ENCODE measurements around the gene ARFGAP1. TPM values are rescaled to one million over a fixed set of nuclear protein-coding genes. Genes with fewer than 3 reads are reported as not detected.
"Not testable (repeated sequence)": the region's sequence is repeated elsewhere in the genome, so short reads cannot be mapped to it uniquely, and the experiment has no call there.

ARFGAP1 gene
- polyA plus RNA-seq, 4 donors: 58.3 to 91.1 (median 76.8) TPM

DNA sequence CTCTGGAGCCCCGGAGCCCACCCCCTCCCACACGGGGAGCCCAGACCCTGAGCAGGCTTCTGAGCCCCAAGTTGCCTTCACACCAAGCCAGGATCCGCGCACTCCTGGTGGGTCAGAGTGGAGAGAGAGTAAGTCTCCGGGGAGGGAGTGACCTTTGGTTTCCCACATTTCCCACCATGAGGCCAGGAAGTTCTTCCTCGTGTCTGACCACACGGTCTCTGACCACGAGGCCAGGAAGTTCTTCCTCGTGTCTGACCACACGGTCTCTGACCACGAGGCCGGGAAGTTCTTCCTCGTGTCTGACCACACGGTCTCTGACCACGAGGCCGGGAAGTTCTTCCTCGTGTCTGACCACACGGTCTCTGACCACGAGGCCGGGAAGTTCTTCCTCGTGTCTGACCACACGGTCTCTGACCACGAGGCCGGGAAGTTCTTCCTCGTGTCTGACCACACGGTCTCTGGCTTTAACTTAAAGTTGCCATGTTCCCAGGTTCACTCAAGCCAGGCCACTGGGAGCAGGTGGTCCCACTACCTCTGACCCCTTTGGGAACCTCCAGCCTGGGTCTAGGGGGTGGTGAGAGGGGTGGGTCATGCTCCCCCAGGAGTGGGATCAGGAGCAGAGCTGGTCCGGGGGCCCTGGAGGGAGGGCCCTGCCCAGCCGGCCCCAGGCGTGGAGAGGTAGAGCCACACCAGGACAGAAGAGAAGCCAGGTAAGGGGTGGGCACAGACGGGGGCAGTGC lies 33.5 kb downstream of the ARFGAP1 start:
- not testable (repeated sequence) for DNase-seq (ENCODE audit: low read depth in 4 of 4, low spot score in 3 of 4)

DNA sequence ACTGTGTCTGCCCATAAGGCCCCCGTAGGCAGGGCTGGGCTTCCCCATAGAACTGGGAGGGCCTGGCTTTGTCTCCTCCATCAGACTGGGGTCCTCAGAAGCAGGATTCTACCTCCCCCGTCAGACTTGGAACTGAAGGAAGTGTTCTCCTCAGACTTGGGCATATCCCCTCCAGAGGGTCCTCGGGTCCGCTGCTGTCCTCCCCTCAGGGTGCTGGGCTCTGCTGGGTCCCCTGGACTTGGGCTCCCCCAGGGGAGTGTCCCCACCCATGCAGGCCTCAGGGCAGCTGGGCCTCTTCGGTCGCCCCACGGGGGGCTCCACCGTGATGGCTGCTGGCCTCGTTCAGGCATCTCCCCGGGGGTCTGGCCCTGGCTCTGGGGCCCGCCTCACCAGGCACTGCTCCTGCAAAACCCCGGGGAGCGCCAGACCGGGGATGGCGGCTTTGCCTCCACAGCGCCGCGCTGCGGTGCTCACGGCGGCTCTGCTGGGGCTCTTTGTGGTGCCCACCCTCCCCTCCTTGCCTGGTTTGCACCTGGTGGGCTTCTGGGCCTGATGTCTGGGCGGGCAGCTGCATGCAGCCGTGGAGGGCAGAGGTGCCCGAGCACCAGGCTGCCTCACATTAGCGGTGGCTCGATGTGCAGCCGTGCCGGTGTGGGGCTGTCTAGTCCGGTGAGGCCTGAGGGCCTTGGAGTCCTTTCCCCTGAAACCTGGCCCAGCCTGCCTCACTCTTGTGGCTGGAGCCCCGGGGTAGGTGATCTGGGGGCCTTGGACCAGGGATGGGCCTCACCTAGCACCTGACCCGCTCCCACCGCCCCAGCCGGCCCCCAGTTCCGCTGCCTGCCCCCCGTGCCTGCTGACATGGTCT lies 34.3 kb downstream of the ARFGAP1 start:
- no peak for DNase-seq (ENCODE audit: low read depth in 4 of 4, low spot score in 3 of 4)

DNA sequence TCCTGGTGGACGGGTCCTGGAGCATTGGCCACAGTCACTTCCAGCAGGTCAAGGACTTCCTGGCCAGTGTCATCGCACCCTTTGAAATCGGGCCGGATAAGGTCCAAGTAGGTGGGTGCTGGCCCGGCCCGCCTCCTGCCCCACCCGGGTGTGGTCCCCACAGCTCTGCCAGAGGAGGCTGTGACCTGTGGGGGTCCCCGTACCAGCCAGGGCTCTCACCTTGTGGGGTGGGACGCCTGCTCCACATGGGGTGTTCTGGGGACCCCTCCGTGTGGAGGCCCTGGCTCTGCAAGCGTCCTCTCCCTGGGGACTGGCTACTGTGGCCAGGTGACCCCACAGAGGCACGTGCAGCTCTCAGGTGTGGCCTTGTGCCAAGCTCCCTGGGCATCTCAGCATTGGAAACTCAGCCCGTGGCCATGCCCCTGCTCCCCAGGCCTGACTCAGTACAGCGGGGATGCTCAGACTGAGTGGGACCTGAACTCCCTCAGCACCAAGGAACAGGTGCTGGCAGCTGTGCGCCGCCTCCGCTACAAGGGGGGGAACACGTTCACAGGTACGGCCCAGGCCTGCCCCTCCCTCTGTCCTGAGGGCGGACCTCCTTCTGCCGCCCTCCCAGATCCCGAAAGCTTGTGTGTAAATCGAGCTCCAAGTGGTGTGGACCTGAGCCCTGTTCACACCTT lies 35.1 kb downstream of the ARFGAP1 start:
- DNase-seq (ENCODE audit: low read depth in 4 of 4, low spot score in 3 of 4): no peak

DNA sequence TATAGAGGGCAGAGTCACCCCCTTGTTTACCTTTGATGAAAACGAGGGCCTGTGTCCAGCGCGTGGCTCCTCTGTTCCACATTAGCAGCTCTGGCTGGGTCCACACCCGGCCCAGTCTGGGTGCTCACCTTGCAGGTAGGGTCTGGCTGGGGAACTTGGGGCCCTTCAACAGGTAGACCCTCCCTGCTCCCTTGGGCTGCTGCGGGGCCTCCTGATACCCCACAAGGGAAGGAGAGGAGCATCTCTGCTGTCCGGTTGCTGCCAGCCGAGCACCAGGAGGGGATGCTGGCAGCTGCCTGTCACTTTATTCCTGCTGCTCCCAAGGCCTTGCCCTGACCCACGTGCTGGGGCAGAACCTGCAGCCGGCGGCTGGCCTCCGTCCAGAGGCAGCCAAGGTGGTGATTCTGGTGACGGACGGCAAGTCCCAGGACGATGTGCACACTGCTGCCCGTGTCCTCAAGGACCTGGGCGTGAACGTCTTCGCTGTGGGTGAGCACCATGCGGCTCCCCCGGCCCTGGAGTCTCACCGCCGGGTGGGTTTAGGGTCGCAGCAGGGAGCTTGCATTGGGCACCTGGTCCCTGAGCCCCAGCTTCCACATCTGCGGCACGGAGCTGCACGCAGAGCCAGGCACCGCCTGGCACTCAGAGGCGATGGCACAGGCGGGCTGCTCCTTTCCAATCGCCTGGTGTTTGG lies 35.8 kb downstream of the ARFGAP1 start:
- no peak for DNase-seq (ENCODE audit: low read depth in 4 of 4, low spot score in 3 of 4)

DNA sequence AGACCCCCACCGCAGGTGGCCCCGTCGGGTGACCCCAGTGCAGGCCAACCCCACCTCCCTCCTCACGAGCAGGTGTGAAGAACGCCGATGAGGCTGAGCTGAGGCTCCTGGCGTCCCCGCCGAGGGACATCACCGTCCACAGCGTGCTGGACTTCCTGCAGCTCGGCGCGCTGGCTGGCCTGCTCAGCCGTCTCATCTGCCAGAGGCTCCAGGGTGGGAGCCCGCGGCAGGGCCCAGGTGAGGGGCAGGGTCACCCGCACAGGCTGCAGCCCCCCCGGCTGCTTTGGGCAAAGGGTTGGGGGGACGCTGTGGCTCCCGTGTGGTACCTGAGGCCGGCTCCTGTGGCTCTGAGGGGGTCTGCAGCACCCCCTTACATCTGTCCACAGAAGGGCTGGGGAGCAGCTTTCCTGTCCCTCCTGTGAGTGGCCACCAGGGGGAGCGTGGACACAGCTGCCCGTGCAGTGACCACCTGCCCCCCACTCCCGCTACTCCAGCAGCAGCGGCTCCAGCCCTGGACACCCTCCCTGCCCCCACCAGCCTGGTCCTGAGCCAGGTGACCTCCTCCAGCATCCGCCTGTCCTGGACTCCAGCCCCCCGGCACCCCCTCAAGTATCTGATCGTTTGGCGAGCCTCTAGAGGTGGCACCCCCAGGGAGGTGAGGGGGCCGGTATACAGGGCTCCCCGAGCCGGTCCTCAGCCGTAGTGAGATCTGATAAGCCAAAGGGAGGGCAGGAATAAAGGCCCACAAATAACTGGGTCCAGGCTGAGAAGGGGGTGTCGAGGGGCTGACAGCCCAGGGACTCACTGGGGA lies 36.9 kb downstream of the ARFGAP1 start:
- DNase-seq (ENCODE audit: low read depth in 4 of 4, low spot score in 3 of 4): no peak

DNA sequence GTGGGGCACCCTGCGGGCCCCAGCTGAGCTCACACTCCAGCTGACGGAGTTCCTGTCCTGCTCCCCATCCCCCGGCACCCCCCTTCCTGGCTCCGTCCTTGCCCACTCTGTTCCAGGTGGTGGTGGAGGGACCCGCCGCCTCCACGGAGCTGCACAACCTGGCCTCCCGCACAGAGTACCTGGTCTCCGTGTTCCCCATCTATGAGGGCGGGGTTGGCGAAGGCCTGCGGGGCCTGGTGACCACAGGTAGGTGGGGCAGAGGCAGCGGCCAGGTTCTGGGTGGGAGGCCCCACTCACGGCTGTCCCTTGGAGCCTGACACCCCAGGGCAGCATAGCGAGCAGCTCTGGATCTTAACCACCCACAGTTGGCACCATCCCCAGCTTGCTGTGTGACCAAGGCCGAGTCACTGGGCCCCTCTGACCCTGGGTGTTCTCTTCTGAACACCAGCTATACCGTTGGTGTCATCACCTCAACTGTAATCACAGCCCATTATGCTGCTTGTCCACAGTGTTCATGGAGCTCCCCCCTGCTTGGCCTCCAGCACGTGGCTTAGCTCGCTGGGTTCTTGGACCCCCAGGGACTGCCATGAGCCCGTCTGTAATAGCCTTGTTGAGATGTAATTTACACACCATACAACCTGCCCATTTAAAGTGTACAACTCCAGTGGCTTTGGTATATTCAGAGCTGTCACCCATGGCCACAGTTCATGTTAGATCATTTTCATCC lies 37.8 kb downstream of the ARFGAP1 start:
- no peak for DNase-seq (ENCODE audit: low read depth in 4 of 4, low spot score in 3 of 4)

DNA sequence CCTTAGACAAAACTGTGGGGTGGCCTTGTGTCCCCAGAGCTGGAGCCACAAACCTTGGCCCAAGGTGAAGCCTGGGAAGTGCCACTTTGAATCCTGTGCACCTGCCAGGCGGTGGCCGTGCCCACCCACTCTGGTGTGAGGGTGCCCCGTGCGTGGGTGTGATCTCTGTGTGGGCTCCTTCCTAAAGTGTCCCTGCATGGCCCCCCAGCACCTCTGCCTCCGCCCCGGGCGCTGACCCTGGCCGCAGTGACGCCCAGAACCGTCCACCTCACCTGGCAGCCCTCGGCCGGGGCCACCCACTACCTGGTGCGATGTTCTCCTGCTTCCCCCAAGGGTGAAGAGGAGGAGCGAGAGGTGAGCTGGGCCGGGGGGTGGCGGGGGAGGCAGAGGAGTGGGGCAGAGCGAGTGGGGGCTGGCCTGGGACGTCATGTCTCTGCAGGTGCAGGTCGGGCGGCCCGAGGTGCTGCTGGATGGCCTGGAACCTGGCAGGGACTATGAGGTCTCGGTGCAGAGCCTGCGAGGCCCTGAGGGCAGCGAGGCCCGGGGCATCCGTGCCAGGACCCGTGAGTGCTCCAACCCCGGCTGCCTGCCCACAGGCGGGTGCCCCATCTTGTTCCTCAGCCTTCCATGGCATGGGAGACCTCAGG lies 38.7 kb downstream of the ARFGAP1 start:
- no peak for DNase-seq (ENCODE audit: low read depth in 4 of 4, low spot score in 3 of 4)

DNA sequence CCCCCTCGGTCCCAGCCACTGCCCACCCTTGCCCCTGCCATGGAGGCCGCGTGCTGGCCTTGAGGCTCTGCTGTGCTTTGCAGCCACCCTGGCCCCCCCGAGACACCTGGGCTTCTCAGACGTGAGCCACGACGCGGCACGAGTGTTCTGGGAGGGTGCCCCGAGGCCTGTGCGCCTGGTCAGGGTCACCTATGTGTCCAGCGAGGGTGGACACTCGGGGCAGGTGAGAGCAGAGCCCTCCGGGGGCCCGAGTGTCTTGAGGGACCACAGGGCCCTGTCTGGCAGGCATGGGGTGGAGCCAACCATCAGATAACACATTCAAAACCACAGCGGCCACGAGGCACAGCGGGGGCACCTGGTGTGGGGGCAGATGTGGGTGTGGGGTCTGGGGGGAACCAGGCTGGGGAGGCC lies 39.2 kb downstream of the ARFGAP1 start:
- DNase-seq (ENCODE audit: low read depth in 4 of 4, low spot score in 3 of 4): no peak

DNA sequence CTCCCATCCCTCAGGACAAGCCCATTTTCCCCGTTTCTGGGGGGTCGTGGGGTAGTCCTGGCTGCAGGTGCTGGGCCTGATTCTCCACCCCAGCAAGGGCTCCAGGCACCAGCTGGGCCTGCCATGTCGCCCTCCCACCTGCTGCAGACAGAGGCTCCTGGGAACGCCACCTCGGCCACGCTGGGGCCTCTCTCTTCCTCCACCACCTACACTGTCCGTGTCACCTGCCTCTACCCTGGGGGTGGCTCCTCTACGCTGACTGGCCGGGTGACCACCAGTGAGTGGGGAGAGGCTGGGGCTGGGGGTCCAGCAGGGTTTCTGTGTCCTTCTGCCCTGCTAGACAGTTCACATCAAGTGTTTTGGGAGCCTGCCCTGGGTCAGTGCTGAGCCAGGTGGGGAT lies 39.7 kb downstream of the ARFGAP1 start:
- no peak for DNase-seq (ENCODE audit: low read depth in 4 of 4, low spot score in 3 of 4)

DNA sequence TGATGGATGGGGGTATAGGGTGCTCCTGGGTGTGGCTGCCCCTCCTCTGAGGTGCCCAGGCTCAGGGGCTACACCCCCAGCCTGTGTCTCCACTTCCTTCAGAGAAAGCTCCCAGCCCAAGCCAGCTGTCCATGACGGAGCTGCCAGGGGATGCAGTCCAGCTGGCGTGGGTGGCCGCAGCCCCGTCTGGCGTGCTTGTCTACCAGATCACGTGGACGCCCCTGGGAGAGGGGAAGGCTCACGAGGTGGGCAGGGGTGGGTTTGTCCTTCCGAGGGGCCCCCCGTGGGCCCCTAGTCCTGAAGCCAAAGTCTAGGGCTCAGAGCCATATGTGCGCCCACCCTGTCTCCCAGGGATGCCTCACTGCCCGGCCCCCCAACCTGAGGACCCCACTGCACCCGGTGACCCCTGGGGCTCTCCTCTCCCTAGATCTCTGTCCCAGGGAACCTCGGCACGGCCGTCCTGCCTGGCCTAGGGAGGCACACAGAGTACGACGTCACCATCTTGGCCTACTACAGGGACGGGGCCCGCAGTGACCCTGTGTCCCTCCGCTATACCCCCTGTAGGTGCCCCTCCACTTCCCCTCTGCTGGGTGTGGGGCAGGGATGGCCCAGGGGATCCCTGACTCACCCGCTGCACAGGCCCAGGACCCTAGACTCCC lies 40.2 kb downstream of the ARFGAP1 start:
- peak in 2 of 4 donors; percentile 44 to 48 for DNase-seq (ENCODE audit: low read depth in 4 of 4, low spot score in 3 of 4)

DNA sequence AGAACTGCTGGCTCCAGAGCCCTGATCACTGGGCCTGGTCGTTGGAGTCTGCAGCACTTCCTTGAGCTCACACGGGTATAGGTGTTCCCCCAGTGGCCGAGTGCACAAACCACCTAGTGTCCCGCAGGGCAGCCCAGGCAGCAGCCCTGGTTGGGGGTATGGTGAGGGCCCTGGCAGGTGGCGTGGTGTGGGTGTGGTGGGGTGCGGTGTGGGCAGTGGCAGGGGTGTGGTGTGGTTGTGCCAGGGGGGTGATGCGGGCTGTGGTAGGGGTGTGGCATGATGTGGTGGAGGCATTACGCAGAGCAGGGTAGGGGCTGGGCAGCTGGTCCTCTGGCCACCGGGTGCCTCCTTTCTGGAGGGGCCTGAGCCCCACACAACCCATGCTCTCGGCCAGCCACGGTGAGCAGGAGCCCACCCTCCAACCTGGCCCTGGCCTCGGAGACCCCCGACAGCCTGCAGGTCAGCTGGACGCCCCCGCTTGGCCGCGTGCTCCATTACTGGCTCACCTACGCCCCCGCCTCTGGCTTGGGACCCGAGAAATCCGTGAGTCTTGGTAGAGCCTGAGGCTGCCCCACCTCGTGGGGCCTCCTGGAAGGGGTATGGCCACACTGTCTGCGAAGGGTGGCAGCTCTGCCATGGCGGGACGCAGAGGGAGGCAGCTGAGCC lies 40.9 kb downstream of the ARFGAP1 start:
- DNase-seq (ENCODE audit: low read depth in 4 of 4, low spot score in 3 of 4): no peak

DNA sequence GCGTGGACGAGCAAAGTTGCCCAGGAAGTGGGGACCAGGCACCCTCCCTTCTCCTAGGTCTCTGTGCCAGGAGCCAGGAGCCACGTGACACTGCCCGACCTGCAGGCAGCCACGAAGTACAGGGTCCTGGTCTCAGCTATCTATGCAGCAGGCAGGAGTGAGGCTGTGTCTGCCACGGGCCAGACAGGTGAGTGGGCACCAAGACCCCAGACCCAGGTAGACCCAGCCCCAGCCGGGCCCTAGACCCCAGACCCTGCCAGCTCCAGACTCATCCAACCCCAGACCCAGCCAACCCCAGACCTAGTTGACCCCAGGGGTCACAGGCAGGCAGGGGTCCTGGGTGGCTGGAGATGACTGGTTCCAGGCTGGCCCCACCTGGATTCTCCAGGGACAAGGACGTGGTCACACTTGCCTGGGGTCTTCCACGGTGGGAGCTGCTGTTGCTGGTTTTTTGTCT lies 41.4 kb downstream of the ARFGAP1 start:
- DNase-seq (ENCODE audit: low read depth in 4 of 4, low spot score in 3 of 4): no peak

DNA sequence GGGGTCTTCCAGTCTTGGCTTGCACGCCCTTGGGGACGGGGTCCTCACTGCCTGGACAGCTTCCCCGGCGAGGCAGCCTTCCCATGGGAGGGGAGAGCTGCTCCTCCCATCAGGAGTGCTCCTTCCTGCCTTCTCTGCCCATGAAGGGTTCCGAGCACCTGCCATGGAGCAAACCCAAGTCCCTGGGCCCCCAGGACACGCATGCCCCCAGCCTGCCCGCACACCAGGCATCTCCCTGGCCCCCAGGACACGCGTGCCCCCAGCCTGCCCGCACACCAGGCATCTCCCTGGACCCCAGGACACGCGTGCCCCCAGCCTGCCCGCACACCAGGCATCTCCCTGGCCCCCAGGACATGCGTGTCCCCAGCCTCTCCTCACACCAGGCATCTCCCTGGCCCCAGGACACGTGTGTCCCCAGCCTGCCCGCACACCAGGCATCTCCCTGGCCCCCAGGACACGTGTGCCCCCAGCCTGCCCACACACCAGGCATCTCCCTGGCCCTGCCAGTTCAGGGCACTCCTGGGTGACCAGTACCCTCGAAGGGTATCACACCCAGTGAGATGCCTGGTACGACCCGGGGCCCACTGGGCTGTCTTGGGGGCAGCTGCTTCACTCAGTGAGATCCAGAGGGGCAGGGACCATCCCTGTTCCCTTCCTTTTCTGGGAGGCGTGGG lies 42.1 kb downstream of the ARFGAP1 start:
- no peak for DNase-seq (ENCODE audit: low read depth in 4 of 4, low spot score in 3 of 4)

DNA sequence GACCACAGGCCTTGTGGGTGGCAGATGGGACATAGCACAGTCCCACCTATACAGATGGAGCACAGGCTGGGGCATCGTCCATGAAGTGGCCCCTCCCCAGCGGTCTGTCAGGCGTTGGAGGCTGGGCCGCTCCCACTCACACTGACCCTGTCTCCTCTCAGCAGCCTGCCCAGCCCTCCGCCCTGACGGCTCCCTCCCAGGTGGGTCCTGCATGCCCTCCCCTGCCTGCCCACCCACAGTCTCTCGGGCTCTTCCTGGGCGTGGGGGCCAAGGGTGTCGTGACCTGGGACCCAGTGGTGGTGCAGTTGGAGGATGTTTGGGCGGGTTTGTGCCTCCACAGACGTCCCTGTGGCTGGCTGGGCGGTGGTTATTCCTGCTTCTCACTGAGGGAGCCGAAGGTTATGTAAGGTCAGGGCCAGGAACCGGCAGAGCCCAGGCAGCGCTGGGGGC lies 42.7 kb downstream of the ARFGAP1 start:
- no peak for DNase-seq (ENCODE audit: low read depth in 4 of 4, low spot score in 3 of 4)

DNA sequence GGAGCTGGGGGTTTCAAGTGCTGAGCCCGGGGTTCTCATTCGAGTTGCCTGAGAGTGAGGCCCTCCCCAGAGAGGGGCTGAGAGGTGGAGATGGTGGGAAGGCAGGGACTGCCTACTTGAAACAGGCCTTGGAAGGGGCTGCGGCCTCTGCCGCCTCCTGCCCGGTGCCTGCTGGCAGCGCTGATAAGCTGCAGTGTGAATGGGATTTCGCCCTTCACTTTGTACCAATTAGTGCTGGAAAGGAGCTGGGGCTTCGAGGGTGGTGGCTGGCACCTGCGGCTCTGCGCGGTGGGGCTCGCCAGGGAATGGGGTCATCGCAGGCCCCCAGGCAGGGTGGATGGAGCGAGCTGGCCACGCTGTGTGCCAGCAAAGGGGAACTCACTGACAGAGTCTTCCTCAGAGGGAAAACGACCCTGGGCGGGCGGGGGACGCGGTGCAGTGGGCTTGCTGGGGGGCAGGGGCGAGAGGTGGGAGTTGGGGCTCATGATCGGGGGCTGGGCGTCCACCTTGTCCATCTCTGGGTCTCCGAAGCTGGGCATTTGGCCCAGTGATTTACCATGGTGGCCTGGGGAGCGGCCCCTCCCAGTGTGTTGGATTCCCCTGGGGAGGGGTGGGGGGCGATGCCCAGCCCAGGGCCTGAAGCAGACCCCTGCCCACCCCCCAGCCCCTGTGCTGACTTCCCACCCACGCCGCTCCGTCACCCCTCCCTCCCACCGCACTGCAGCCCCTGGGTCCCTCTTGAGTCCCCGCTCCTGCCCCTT lies 43.3 kb downstream of the ARFGAP1 start:
- no peak for DNase-seq (ENCODE audit: low read depth in 4 of 4, low spot score in 3 of 4)

DNA sequence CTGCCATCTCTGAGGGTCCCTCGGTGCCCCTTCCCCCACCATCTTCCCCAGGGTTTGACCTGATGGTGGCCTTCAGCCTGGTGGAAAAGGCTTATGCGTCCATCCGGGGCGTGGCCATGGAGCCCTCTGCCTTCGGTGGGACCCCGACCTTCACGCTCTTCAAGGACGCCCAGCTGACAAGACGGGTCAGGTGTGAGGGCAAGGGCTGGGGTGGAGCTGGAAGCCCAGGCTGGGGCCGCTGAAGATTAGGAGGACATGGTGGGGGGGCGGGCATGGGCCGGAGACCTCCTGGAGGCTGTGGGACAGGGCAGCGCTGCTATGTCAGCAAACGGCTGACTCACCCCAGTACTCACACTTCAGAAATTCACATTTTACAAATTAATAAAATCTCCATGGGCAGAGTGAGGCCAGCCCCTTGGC lies 43.9 kb downstream of the ARFGAP1 start:
- no peak for DNase-seq (ENCODE audit: low read depth in 4 of 4, low spot score in 3 of 4)

All from left renal pelvis (tissue), 4 donors.